ENCODE measurements around the gene ENTR1. TPM values are rescaled to one million over a fixed set of nuclear protein-coding genes. Genes with fewer than 3 reads are reported as not detected.
"Not testable (repeated sequence)": the region's sequence is repeated elsewhere in the genome, so short reads cannot be mapped to it uniquely, and the experiment has no call there.

Gene ENTR1
- total RNA-seq, 3 donors from 2014 or later: 23.7 to 54.4 (median 36.0) TPM

GRCh38 chr9:136407911-136408310 is 2.5 kb downstream of the ENTR1 start:
- no peak overlapping the region for H3K27ac ChIP-seq
- H3K27me3 ChIP-seq: no peaks in the 10 kb centered on the region
- H3K4me3 ChIP-seq: no peak overlapping the region
- no peaks in the 10 kb centered on the region for H3K36me3 ChIP-seq
- no peak for DNase-seq (ENCODE audit: low spot score in 2 of 2)
- no peaks in the 10 kb centered on the region for H3K9me3 ChIP-seq
- intact Hi-C loops (cut with DNase I; ENCODE audit: low total_unique reads): no loop called here
- no peak for TF ChIP-seq POLR2AphosphoS5 (IDR thresholded peaks at IDR 0.05)
- no peak for TF ChIP-seq CTCF (IDR thresholded peaks at IDR 0.05)
- H3K4me1 ChIP-seq: peaks cover 0 to 23% of the 10 kb centered on the region in 2 donors

- H3K36me3 ChIP-seq; H3K9me3 ChIP-seq; DNase-seq (ENCODE audit: low spot score in 2 of 2); H3K27me3 ChIP-seq; H3K4me3 ChIP-seq; intact Hi-C loops (cut with DNase I; ENCODE audit: low total_unique reads); H3K27ac ChIP-seq: not testable (repeated sequence)
- H3K4me1 ChIP-seq: peaks cover 0 to 22% of the 10 kb centered on the region in 2 donors
These were observed 3.4 kb downstream of the ENTR1 start for GRCh38 chr9:136407061-136407460.

- peaks cover 0 to 10% of the 10 kb centered on the region in 2 donors for H3K4me1 ChIP-seq
- DNase-seq (ENCODE audit: low spot score in 2 of 2); H3K4me3 ChIP-seq; H3K9me3 ChIP-seq; H3K27me3 ChIP-seq; H3K36me3 ChIP-seq; intact Hi-C loops (cut with DNase I; ENCODE audit: low total_unique reads); H3K27ac ChIP-seq: not testable (repeated sequence)
These were observed 4.5 kb downstream of the ENTR1 start for GRCh38 chr9:136405904-136406303.

- no peak for DNase-seq (ENCODE audit: low spot score in 2 of 2)
- H3K4me1 ChIP-seq: peaks cover 0 to 13% of the 10 kb centered on the region in 2 donors
- H3K27me3 ChIP-seq: no peaks in the 10 kb centered on the region
- no peak overlapping the region for H3K27ac ChIP-seq
- TF ChIP-seq POLR2AphosphoS5 (IDR thresholded peaks at IDR 0.05) (no peak), POLR2A (IDR thresholded peaks at IDR 0.05) (no peak), CTCF (IDR thresholded peaks at IDR 0.05) (no peak)
- H3K9me3 ChIP-seq: no peaks in the 10 kb centered on the region
- no peaks in the 10 kb centered on the region for H3K36me3 ChIP-seq
- intact Hi-C loops (cut with DNase I; ENCODE audit: low total_unique reads): no loop called here
- H3K4me3 ChIP-seq: no peak overlapping the region
These were observed 4.9 kb downstream of the ENTR1 start for GRCh38 chr9:136405481-136405880.

- H3K27ac ChIP-seq: no peak overlapping the region
These were observed 5.6 kb downstream of the ENTR1 start for GRCh38 chr9:136404801-136405136.

More at GRCh38 chr9:136404801-136405136, 5.6 kb downstream of the ENTR1 start:
- Histone ChIP-seq H3K36me3 (no peaks in the 10 kb centered on the region), H3K9me3 (no peaks in the 10 kb centered on the region), H3K4me3 (no peak overlapping the region), H3K27me3 (no peaks in the 10 kb centered on the region), H3K4me1 (peaks cover 0 to 14% of the 10 kb centered on the region in 2 donors)
- DNase-seq (ENCODE audit: low spot score in 2 of 2): no peak
- intact Hi-C loops (cut with DNase I; ENCODE audit: low total_unique reads): no loop called here
- no peak for TF ChIP-seq POLR2AphosphoS5 (IDR thresholded peaks at IDR 0.05)
- no peak for TF ChIP-seq POLR2A (IDR thresholded peaks at IDR 0.05)
- TF ChIP-seq CTCF (IDR thresholded peaks at IDR 0.05): no peak
